ENCODE results near the gene ARHGAP15. TPM values are rescaled to one million over a fixed set of nuclear protein-coding genes. Genes with fewer than 3 reads are reported as not detected.

ARHGAP15 gene
- total RNA-seq, 2 experiments from 2014 or later = 71.3 to 72.8 TPM

DNA sequence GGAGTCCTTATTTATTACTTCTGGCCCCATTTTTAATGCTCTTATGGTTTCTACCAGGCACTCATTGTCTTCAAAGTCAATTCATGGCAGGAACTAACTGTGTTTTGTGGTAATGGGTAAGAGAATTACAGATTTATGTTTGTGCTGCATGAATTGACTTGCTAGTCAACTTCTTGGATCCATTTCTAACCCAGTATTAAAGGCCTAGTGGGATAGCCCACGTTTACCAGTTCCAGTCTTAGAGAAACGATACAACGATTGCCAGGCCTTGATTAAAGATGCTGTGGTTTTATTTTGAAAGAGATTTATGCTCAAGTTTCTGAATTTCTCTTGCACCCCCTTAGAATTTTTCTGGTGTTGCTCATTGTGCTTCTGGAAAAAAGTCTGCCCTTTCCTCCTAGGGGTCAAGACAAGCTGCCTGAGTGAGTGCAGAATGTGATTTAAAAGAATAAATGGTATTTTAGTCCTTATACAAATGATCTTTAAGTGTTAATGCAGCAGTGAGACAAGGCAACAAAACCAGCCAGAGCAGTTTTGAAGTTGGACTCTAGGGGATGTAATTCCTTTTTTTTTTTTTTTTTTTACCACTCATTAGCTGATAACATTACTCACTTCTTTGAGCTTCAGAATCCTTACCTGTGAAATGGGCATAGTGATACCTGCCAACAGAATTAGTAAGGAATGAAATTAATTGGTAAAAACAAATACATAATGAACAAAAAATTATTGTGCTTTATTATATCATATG is 101.5 kb downstream of the ARHGAP15 start:
- TF ChIP-seq, protein P1, sequence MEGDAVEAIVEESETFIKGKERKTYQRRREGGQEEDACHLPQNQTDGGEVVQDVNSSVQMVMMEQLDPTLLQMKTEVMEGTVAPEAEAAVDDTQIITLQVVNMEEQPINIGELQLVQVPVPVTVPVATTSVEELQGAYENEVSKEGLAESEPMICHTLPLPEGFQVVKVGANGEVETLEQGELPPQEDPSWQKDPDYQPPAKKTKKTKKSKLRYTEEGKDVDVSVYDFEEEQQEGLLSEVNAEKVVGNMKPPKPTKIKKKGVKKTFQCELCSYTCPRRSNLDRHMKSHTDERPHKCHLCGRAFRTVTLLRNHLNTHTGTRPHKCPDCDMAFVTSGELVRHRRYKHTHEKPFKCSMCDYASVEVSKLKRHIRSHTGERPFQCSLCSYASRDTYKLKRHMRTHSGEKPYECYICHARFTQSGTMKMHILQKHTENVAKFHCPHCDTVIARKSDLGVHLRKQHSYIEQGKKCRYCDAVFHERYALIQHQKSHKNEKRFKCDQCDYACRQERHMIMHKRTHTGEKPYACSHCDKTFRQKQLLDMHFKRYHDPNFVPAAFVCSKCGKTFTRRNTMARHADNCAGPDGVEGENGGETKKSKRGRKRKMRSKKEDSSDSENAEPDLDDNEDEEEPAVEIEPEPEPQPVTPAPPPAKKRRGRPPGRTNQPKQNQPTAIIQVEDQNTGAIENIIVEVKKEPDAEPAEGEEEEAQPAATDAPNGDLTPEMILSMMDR (IDR thresholded peaks at IDR 0.05) = no peak
- Mint-ChIP-seq H3K27me3 (no peaks in the 10 kb centered on the region), H3K4me1 (ENCODE audit: low read depth) (peaks cover 37% of the 10 kb centered on the region), H3K27ac (peak overlapping the region; percentile 25), H3K9me3 (peaks cover 21% of the 10 kb centered on the region), H3K36me3 (ENCODE audit: low read depth) (peaks cover 59% of the 10 kb centered on the region), H3K4me3 (no peak overlapping the region)
- intact Hi-C loops (cut with micrococcal nuclease) = no loop called here
- ATAC-seq (no peak), DNase-seq (no peak)
- CTCF ChIA-PET = interaction anchor here (1.0 to 1.9 kb wide), 2 partner anchors 28 to 196 kb away, joined by 3 to 10 read pairs; no protein-coding TSS in a partner anchor
- POLR2A ChIA-PET = no interaction called here

DNA sequence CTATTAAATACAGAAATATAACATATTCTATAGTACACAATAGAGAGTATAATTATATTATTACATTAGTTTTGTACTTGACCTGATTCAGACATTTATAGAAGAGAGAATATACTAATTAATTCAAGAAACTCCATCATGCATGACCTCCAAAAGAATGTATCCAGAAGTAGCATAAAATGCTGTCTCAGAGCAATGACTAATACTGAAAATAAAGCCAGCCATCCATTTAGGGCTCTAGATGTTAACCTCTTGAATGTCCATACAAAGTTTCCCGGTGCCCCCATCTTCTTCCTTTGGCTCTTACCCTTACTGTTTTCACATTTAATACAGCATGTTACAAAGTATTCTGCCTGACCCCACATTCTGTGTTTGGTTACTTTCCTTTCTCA is 102.0 kb downstream of the ARHGAP15 start:
- DNase-seq (no peak), ATAC-seq (no peak)
- CTCF ChIA-PET = no interaction called here
- Mint-ChIP-seq H3K36me3 (ENCODE audit: low read depth) (peaks cover 62% of the 10 kb centered on the region), H3K27me3 (no peaks in the 10 kb centered on the region), H3K4me3 (no peak overlapping the region), H3K4me1 (ENCODE audit: low read depth) (peaks cover 34% of the 10 kb centered on the region), H3K9me3 (peaks cover 21% of the 10 kb centered on the region), H3K27ac (no peak overlapping the region)
- intact Hi-C loops (cut with micrococcal nuclease) = no loop called here
- POLR2A ChIA-PET = no interaction called here
- TF ChIP-seq, protein P1 (IDR thresholded peaks at IDR 0.05) = no peak

GRCh38 chr2:143237146-143237777 is 108.0 kb downstream of the ARHGAP15 start:
- ChIA-PET CTCF (no interaction called here), POLR2A (interaction anchor here (1.0 to 1.2 kb wide), 2 partner anchors 11 to 18 kb away, joined by 3 to 4 read pairs; no protein-coding TSS in a partner anchor)
- peaks cover 16% of the 10 kb centered on the region for H3K9me3 Mint-ChIP-seq
- peaks cover 62% of the 10 kb centered on the region for H3K36me3 Mint-ChIP-seq (ENCODE audit: low read depth)
- ATAC-seq (no peak), DNase-seq (no peak)
- no peak overlapping the region for H3K27ac Mint-ChIP-seq
- intact Hi-C loops (cut with micrococcal nuclease) = no loop called here
- H3K27me3 Mint-ChIP-seq = no peaks in the 10 kb centered on the region
- H3K4me1 Mint-ChIP-seq (ENCODE audit: low read depth) = peaks cover 24% of the 10 kb centered on the region
- no peak overlapping the region for H3K4me3 Mint-ChIP-seq
- TF ChIP-seq, protein P1 (IDR thresholded peaks at IDR 0.05) = no peak

DNA sequence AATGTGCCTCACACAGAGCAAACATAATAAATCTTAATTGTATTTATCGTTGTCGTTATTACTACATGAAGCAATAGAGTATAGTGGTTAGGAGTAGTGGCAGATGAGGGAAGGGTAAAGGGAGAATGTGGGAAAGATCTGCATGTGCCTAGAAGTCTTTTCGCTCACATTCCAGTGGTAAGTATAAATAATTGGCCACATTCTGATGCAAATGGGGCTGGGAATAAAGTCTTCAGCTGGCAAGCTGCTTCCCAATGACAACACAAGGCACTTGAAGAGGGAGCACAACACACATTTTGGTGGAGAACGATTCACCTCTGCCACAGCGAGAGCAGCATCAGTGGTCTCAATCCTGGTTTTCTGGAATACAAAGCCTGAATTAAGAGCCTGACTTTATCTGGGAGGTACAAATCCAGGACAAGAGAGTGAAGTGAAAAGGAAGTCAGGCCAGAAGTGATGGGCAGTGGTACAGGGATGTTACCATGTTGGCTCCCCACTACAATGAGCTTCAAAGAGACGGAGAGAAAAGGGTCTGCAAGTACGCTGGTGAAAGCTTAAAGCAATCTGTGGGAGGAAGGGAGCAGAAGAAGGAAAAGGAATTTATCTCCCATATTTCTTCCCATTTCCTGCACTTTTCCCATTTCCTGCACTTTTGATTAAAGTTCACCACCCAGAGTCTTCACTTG is 112.3 kb downstream of the ARHGAP15 start:
- no peak for DNase-seq
- no peaks in the 10 kb centered on the region for H3K27me3 Mint-ChIP-seq
- POLR2A ChIA-PET = interaction anchor here (0.9 kb wide), 1 partner anchor 14 kb away, joined by 3 read pairs; no protein-coding TSS in a partner anchor

More for the DNA sequence above, 112.3 kb downstream of the ARHGAP15 start:
- CTCF ChIA-PET = interaction anchor here (1.2 to 3.5 kb wide), 6 partner anchors 12 to 207 kb away, joined by 3 to 12 read pairs (median 4); no protein-coding TSS in a partner anchor
- TF ChIP-seq, protein P1 (IDR thresholded peaks at IDR 0.05) = no peak
- peaks cover 12% of the 10 kb centered on the region for H3K4me1 Mint-ChIP-seq (ENCODE audit: low read depth)
- ATAC-seq = no peak
- H3K4me3 Mint-ChIP-seq = no peak overlapping the region
- H3K9me3 Mint-ChIP-seq = no peaks in the 10 kb centered on the region
- H3K36me3 Mint-ChIP-seq (ENCODE audit: low read depth) = peaks cover 26% of the 10 kb centered on the region
- intact Hi-C loops (cut with micrococcal nuclease) = no loop called here
- H3K27ac Mint-ChIP-seq = no peak overlapping the region
